Peyer's patch (tissue), 4 donors: ENCODE data around the gene CDH4. TPM values are rescaled to one million over a fixed set of nuclear protein-coding genes. Genes with fewer than 3 reads are reported as not detected.

ENCODE experiments used
- DNase-seq, 3 donors: peaks; one replicate each; pipeline ENCODE4 v3.0.0-alpha.2; 2017 to 2019
- H3K27ac ChIP-seq, 4 donors: fragments of 200-600 bp; sonication (generic); one replicate each; pipeline ENCODE4 v1.5.1; 2016 to 2019
- H3K27me3 ChIP-seq, 2 donors: fragments of 200-600 bp; sonication (generic); one replicate each; pipeline ENCODE4 v1.5.1; 2019
- H3K36me3 ChIP-seq, 3 donors: fragments of 200-600 bp; sonication (generic); one replicate each; pipeline ENCODE4 v1.5.1; 2016 to 2019
- H3K4me1 ChIP-seq, 4 donors: fragments of 200-600 bp; sonication (generic); one replicate each; pipeline ENCODE4 v1.5.1; 2016 to 2019
- H3K4me3 ChIP-seq, 4 donors: fragments of 200-600 bp; sonication (generic); 1 replicate in 3 of 4; 2 replicates in 1 of 4; pipeline ENCODE4 v1.5.1; 2016 to 2019; ENCODE audit warnings: mild to moderate bottlenecking in 1 of 4
- H3K9me3 ChIP-seq, 4 donors: fragments of 200-600 bp; sonication (generic); one replicate each; pipeline ENCODE4 v1.5.1; 2016 to 2019; ENCODE audit warnings: mild to moderate bottlenecking in 1 of 4
- CTCF ChIP-seq, 6 experiments: fragments of 450-650 bp in 4 of 6; fragments of 200-600 bp in 2 of 6; sonication (generic) in 1 of 6; IDR thresholded peaks; one replicate each; pipeline ENCODE4 v1.5.1; 2017 to 2019; ENCODE audit warnings: antibody characterized with exemption in 6 of 6, mild to moderate bottlenecking in 3 of 6, moderate library complexity in 1 of 6
- POLR2A ChIP-seq, 2 donors: fragments of 450-650 bp; IDR thresholded peaks; one replicate each; pipeline ENCODE4 v1.5.1; 2017; ENCODE audit warnings: antibody characterized with exemption in 2 of 2, mild to moderate bottlenecking in 2 of 2, moderate library complexity in 2 of 2
- total RNA-seq, 4 donors: library from RNA; depleted of rRNA; stranded (reverse); fragments of >200 nt; gene quantifications; one replicate each; pipeline ENCODE4 v1.1.0, GENCODE V29; 2016

Gene CDH4
- total RNA-seq, 4 donors from 2014 or later: 0.27 TPM; not detected in 3

- TF ChIP-seq CTCF (IDR thresholded peaks at IDR 0.05) (no peak), POLR2A (IDR thresholded peaks at IDR 0.05) (no peak)
- no peaks in the 10 kb centered on the region for H3K9me3 ChIP-seq
- no peak overlapping the region for H3K4me3 ChIP-seq
- H3K36me3 ChIP-seq: no peaks in the 10 kb centered on the region
- DNase-seq: no peak
- no peak overlapping the region for H3K27ac ChIP-seq
- no peaks in the 10 kb centered on the region for H3K27me3 ChIP-seq
- H3K4me1 ChIP-seq: no peaks in the 10 kb centered on the region
Measured at GRCh38 chr20:61559706-61560315, 307.8 kb downstream of the CDH4 start.

- H3K4me3 ChIP-seq: no peak overlapping the region
- no peak for DNase-seq
- TF ChIP-seq POLR2A (IDR thresholded peaks at IDR 0.05) (no peak), CTCF (IDR thresholded peaks at IDR 0.05) (no peak)
- no peak overlapping the region for H3K27ac ChIP-seq
- no peaks in the 10 kb centered on the region for H3K9me3 ChIP-seq
- no peaks in the 10 kb centered on the region for H3K4me1 ChIP-seq
- no peaks in the 10 kb centered on the region for H3K27me3 ChIP-seq
- no peaks in the 10 kb centered on the region for H3K36me3 ChIP-seq
Measured at GRCh38 chr20:61560361-61560853, 308.3 kb downstream of the CDH4 start.

GRCh38 chr20:61561111-61561830 lies 309.2 kb downstream of the CDH4 start:
- TF ChIP-seq POLR2A (IDR thresholded peaks at IDR 0.05) (no peak), CTCF (IDR thresholded peaks at IDR 0.05) (no peak)
- Histone ChIP-seq H3K27me3 (no peaks in the 10 kb centered on the region), H3K9me3 (no peaks in the 10 kb centered on the region), H3K27ac (no peak overlapping the region), H3K4me1 (no peaks in the 10 kb centered on the region), H3K36me3 (no peaks in the 10 kb centered on the region), H3K4me3 (no peak overlapping the region)
- DNase-seq: no peak

- Histone ChIP-seq H3K4me1 (no peaks in the 10 kb centered on the region), H3K27ac (no peak overlapping the region), H3K4me3 (no peak overlapping the region), H3K27me3 (no peaks in the 10 kb centered on the region), H3K36me3 (no peaks in the 10 kb centered on the region), H3K9me3 (no peaks in the 10 kb centered on the region)
- TF ChIP-seq POLR2A (IDR thresholded peaks at IDR 0.05) (no peak), CTCF (IDR thresholded peaks at IDR 0.05) (no peak)
- DNase-seq: no peak
Measured at GRCh38 chr20:61562491-61562890, 310.4 kb downstream of the CDH4 start.

GRCh38 chr20:61562897-61563504 lies 310.9 kb downstream of the CDH4 start:
- TF ChIP-seq POLR2A (IDR thresholded peaks at IDR 0.05): no peak
- TF ChIP-seq CTCF (IDR thresholded peaks at IDR 0.05): no peak
- Histone ChIP-seq H3K4me3 (no peak overlapping the region), H3K4me1 (no peaks in the 10 kb centered on the region), H3K9me3 (no peaks in the 10 kb centered on the region), H3K27ac (no peak overlapping the region), H3K36me3 (no peaks in the 10 kb centered on the region), H3K27me3 (no peaks in the 10 kb centered on the region)
- DNase-seq: no peak
